B cell (primary cell): ENCODE measurements around the gene CARMIL1. TPM values are rescaled to one million over a fixed set of nuclear protein-coding genes. Genes with fewer than 3 reads are reported as not detected.

ENCODE experiments used
- ATAC-seq: fragments of 200-7000 bp; cut with Tn5 transposase; one replicate; pipeline ENCODE4 v1.10.0; 2021; ENCODE audit warnings: low read depth, mild to moderate bottlenecking, moderate number of reproducible peaks, moderate library complexity
- CTCF ChIA-PET: fragments of 350-600 bp; sonication (Branson Sonifier 250); formaldehyde crosslinking; loops from one replicate; lab custom pipeline; 2021; ENCODE audit warnings: antibody characterized with exemption, inconsistent platforms; lab: Charles Lee
- POLR2A ChIA-PET: fragments of 350-600 bp; sonication (Branson Sonifier 250); formaldehyde crosslinking; loops from one replicate; lab custom pipeline; 2021; ENCODE audit warnings: antibody characterized with exemption; lab: Charles Lee
- DNase-seq: peaks from one replicate; pipeline ENCODE4 v3.0.0; 2013
- H2AFZ ChIP-seq: 2 replicates; pipeline ENCODE4 v1.6.1; 2012; ENCODE audit warnings: mild to moderate bottlenecking, low read depth, low read length; ENCODE audit not compliant: insufficient read depth, poor library complexity, severe bottlenecking
- H3K27ac ChIP-seq, 2 donors: 1 replicate in 1 of 2; 2 replicates in 1 of 2; pipeline ENCODE4 v1.5.1; 2012 to 2013; ENCODE audit warnings: low read length in 2 of 2, mild to moderate bottlenecking in 2 of 2, moderate library complexity in 1 of 2
- H3K27me3 ChIP-seq, 4 experiments: fragments of 200-600 bp in 1 of 4; sonication (generic) in 1 of 4; replicated peaks in 1 of 4; 1 replicate in 2 of 4; 2 replicates in 2 of 4; pipeline versions ENCODE4 v1.6.1 to v1.7.0; 2013 to 2016; ENCODE audit warnings: low read length in 3 of 4, mild to moderate bottlenecking in 2 of 4, mixed read lengths in 1 of 4, moderate library complexity in 1 of 4; ENCODE audit not compliant: insufficient read depth in 4 of 4, control insufficient read depth in 3 of 4; ENCODE audit errors: control extremely low read depth in 1 of 4
- H3K36me3 ChIP-seq, 2 experiments: replicated peaks in 1 of 2; 1 replicate in 1 of 2; 2 replicates in 1 of 2; pipeline versions ENCODE4 v1.6.1 to v1.7.1; 2013; ENCODE audit warnings: low read length in 1 of 2; ENCODE audit not compliant: insufficient read depth in 2 of 2, control insufficient read depth in 1 of 2; ENCODE audit errors: control extremely low read depth in 1 of 2, extremely low read depth in 1 of 2
- H3K4me1 ChIP-seq, 2 donors: fragments of 200-600 bp in 1 of 2; sonication (generic) in 1 of 2; 1 replicate in 1 of 2; 2 replicates in 1 of 2; pipeline versions ENCODE4 v1.5.1 to v1.6.1; 2013 to 2017; ENCODE audit warnings: low read length in 2 of 2; ENCODE audit not compliant: control insufficient read depth in 2 of 2, insufficient read depth in 2 of 2
- H3K4me2 ChIP-seq: replicated peaks from 2 replicates; pipeline ENCODE3; 2012; ENCODE audit warnings: mild to moderate bottlenecking, low read depth, low read length; ENCODE audit not compliant: poor library complexity, severe bottlenecking
- H3K4me3 ChIP-seq, 5 experiments: fragments of 200-600 bp in 1 of 5; sonication (generic) in 1 of 5; 1 replicate in 3 of 5; 2 replicates in 2 of 5; pipeline versions ENCODE4 v1.5.1 to v1.7.0; 2011 to 2016; ENCODE audit warnings: low read length in 4 of 5, mild to moderate bottlenecking in 4 of 5, low read depth in 2 of 5, control low read depth in 1 of 5, moderate library complexity in 1 of 5; ENCODE audit not compliant: insufficient read depth in 1 of 5; ENCODE audit errors: control extremely low read depth in 1 of 5, extremely low read depth in 1 of 5
- H3K79me2 ChIP-seq: fragments of 200-600 bp; sonication (generic); one replicate; pipeline ENCODE4 v1.6.0; 2016; ENCODE audit warnings: low read length; ENCODE audit not compliant: control insufficient read depth, insufficient read depth
- H3K9ac ChIP-seq: fragments of 200-600 bp; sonication (generic); 2 replicates; pipeline ENCODE4 v1.6.1; 2017; ENCODE audit warnings: mild to moderate bottlenecking, low read length, moderate library complexity
- H3K9me3 ChIP-seq, 3 donors: one replicate each; pipeline versions ENCODE4 v1.6.1 to v1.7.1; 2013; ENCODE audit warnings: low read length in 2 of 3; ENCODE audit not compliant: control insufficient read depth in 2 of 3, insufficient read depth in 1 of 3; ENCODE audit errors: control extremely low read depth in 1 of 3
- H4K20me1 ChIP-seq: 2 replicates; pipeline ENCODE4 v1.6.0; 2012; ENCODE audit warnings: mild to moderate bottlenecking, low read length; ENCODE audit not compliant: insufficient read depth, control insufficient read depth, poor library complexity, severe bottlenecking
- H3K27ac Mint-ChIP-seq: one replicate; pipeline ENCODE4 v1.8.0; 2021; ENCODE audit warnings: mixed read lengths
- H3K27me3 Mint-ChIP-seq: one replicate; pipeline ENCODE4 v1.8.0; 2021; ENCODE audit warnings: mixed read lengths
- H3K4me1 Mint-ChIP-seq: one replicate; pipeline ENCODE4 v1.8.0; 2021; ENCODE audit warnings: mixed read lengths
- H3K4me3 Mint-ChIP-seq: one replicate; pipeline ENCODE4 v1.8.0; 2021; ENCODE audit warnings: mixed read lengths
- H3K9me3 Mint-ChIP-seq: one replicate; pipeline ENCODE4 v1.8.0; 2022; ENCODE audit warnings: mixed read lengths; ENCODE audit not compliant: insufficient read depth
- CTCF ChIP-seq: fragments of 200-600 bp; IDR thresholded peaks from one replicate; pipeline ENCODE4 v1.8.0; 2022; ENCODE audit warnings: antibody characterized with exemption, mild to moderate bottlenecking
- EZH2 ChIP-seq: IDR thresholded peaks from 2 replicates; pipeline ENCODE4 v1.6.1; 2012; ENCODE audit warnings: borderline replicate concordance, low read depth, mild to moderate bottlenecking, moderate library complexity, low read length; ENCODE audit not compliant: insufficient read depth, poor library complexity, severe bottlenecking
- WGBS: methylation state at CpG from one replicate; pipeline ENCODE4 v1.1.5; 2013; ENCODE audit warnings: missing lambda C conversion rate; ENCODE audit not compliant: insufficient coverage; 5-methylcytosine and 5-hydroxymethylcytosine counted together
- intact Hi-C: fragments of 100-400 bp; cut with micrococcal nuclease; formaldehyde crosslinking; loops from one replicate; pipeline ENCODE4 v1.10.0; 2022
- polyA plus RNA-seq: library from polyadenylated mRNA; depleted of rRNA; stranded (reverse); fragments of >200 nt; gene quantifications from 2 replicates; pipeline ENCODE4 v1.2.3, GENCODE V29; 2012
- total RNA-seq, 2 donors: library from RNA; stranded (reverse); fragments of 120-200 nt in 1 of 2; gene quantifications; 1 replicate in 1 of 2; 2 replicates in 1 of 2; pipeline versions ENCODE4 v1.2.3 to v1.2.4, GENCODE V29; 2013 to 2022

Gene CARMIL1
- total and polyA plus RNA-seq, 2 donors (not counting 1 experiment from before 2014, with no cell fraction given) = 7.5 to 11.0 TPM

- H3K27ac Mint-ChIP-seq = no peak overlapping the region
- H3K36me3 ChIP-seq = no peaks in the 10 kb centered on the region
- H3K79me2 ChIP-seq = no peaks in the 10 kb centered on the region
- no peak overlapping the region for H3K4me3 ChIP-seq
- peaks cover 8% of the 10 kb centered on the region for H3K27me3 Mint-ChIP-seq
- no peaks in the 10 kb centered on the region for H4K20me1 ChIP-seq
- H3K4me2 ChIP-seq = no peak overlapping the region
- no peaks in the 10 kb centered on the region for H3K9me3 Mint-ChIP-seq
- TF ChIP-seq EZH2 (no peak), CTCF (no peak)
- no peaks in the 10 kb centered on the region for H3K9me3 ChIP-seq
- ChIA-PET POLR2A (no interaction called here), CTCF (interaction anchor here (1.5 to 5.8 kb wide), 4 partner anchors 18 to 380 kb away, joined by 3 to 36 read pairs (median 18); no protein-coding TSS in a partner anchor)
- DNase-seq = no peak
- 100% methylated on average over 1 of the region's 1 CpG for WGBS
- no peaks in the 10 kb centered on the region for H3K4me1 Mint-ChIP-seq
- H3K9ac ChIP-seq = no peak overlapping the region
- no peaks in the 10 kb centered on the region for H3K27me3 ChIP-seq
- no peak overlapping the region for H2AFZ ChIP-seq
- intact Hi-C loops = loop anchor here (2.0 kb wide), 1 partner anchor 112 kb away; no protein-coding TSS in a partner anchor
- H3K4me3 Mint-ChIP-seq = no peak overlapping the region
- H3K27ac ChIP-seq = no peak overlapping the region
- H3K4me1 ChIP-seq = no peaks in the 10 kb centered on the region
- ATAC-seq = no peak
These were observed 324.1 kb downstream of the CARMIL1 start for GRCh38 chr6:25603251-25603650.

- H4K20me1 ChIP-seq = no peaks in the 10 kb centered on the region
- H3K4me2 ChIP-seq = no peak overlapping the region
- H3K9me3 ChIP-seq = no peaks in the 10 kb centered on the region
- ChIA-PET POLR2A (no interaction called here), CTCF (interaction anchor here (1.3 to 5.6 kb wide), 4 partner anchors 26 to 382 kb away, joined by 5 to 29 read pairs (median 5); no protein-coding TSS in a partner anchor)
- H3K4me1 Mint-ChIP-seq = no peaks in the 10 kb centered on the region
- no peak for DNase-seq
- no peak overlapping the region for H3K9ac ChIP-seq
- H3K27ac ChIP-seq = no peak overlapping the region
- no peak for ATAC-seq
- H3K4me3 Mint-ChIP-seq = no peak overlapping the region
- H3K79me2 ChIP-seq = no peaks in the 10 kb centered on the region
- TF ChIP-seq EZH2 = no peak
- no peak for TF ChIP-seq CTCF
- H3K9me3 Mint-ChIP-seq = no peaks in the 10 kb centered on the region
- H3K27ac Mint-ChIP-seq = no peak overlapping the region
- H3K4me3 ChIP-seq = no peak overlapping the region
- H3K27me3 Mint-ChIP-seq = peaks cover 3% of the 10 kb centered on the region
- intact Hi-C loops = no loop called here
- no peaks in the 10 kb centered on the region for H3K27me3 ChIP-seq
- no peaks in the 10 kb centered on the region for H3K36me3 ChIP-seq
- H3K4me1 ChIP-seq = no peaks in the 10 kb centered on the region
- WGBS = 95% methylated on average over 11 of the region's 11 CpGs
- H2AFZ ChIP-seq = no peak overlapping the region
These were observed 327.0 kb downstream of the CARMIL1 start for GRCh38 chr6:25606151-25606550.
